Spleen (tissue), 11 donors: ENCODE results near the gene CACNA2D3. TPM values are rescaled to one million over a fixed set of nuclear protein-coding genes. Genes with fewer than 3 reads are reported as not detected.

Experiments used
- DNase-seq: peaks from one replicate; pipeline ENCODE4 v3.0.0-alpha.2; 2020
- H3K27ac ChIP-seq, 8 donors: fragments of 200-600 bp; sonication (generic) in 7 of 8; 1 replicate in 4 of 8; 2 replicates in 4 of 8; pipeline versions ENCODE4 v1.5.0 to v1.8.0; 2016 to 2021; ENCODE audit warnings: inconsistent platforms in 4 of 8, mild to moderate bottlenecking in 4 of 8, moderate library complexity in 1 of 8
- H3K27me3 ChIP-seq, 7 donors: fragments of 200-600 bp; sonication (generic) in 6 of 7; replicated peaks in 1 of 7; 1 replicate in 4 of 7; 2 replicates in 3 of 7; pipeline versions ENCODE4 v1.5.0 to v1.8.0; 2016 to 2021; ENCODE audit warnings: inconsistent platforms in 3 of 7, mild to moderate bottlenecking in 1 of 7
- H3K36me3 ChIP-seq, 6 donors: fragments of 200-600 bp; sonication (generic) in 5 of 6; 1 replicate in 4 of 6; 2 replicates in 2 of 6; pipeline versions ENCODE4 v1.5.0 to v1.8.0; 2016 to 2021; ENCODE audit warnings: inconsistent platforms in 2 of 6
- H3K4me1 ChIP-seq, 6 donors: fragments of 200-600 bp; sonication (generic) in 5 of 6; 1 replicate in 3 of 6; 2 replicates in 3 of 6; pipeline versions ENCODE4 v1.5.0 to v1.8.0; 2016 to 2021; ENCODE audit warnings: inconsistent platforms in 3 of 6
- H3K4me3 ChIP-seq, 8 donors: fragments of 200-600 bp; sonication (generic) in 7 of 8; 1 replicate in 4 of 8; 2 replicates in 4 of 8; pipeline versions ENCODE4 v1.5.0 to v1.8.0; 2016 to 2021; ENCODE audit warnings: inconsistent platforms in 4 of 8, mild to moderate bottlenecking in 4 of 8, moderate library complexity in 2 of 8
- H3K9me3 ChIP-seq, 8 donors: fragments of 200-600 bp; sonication (generic) in 7 of 8; 1 replicate in 4 of 8; 2 replicates in 4 of 8; pipeline versions ENCODE4 v1.5.0 to v1.8.0; 2016 to 2021; ENCODE audit warnings: inconsistent platforms in 4 of 8
- POLR2A ChIP-seq, 3 donors: fragments of 450-650 bp; IDR thresholded peaks; one replicate each; pipeline ENCODE4 v1.5.1; 2017; ENCODE audit warnings: antibody characterized with exemption in 3 of 3, mild to moderate bottlenecking in 1 of 3
- POLR2AphosphoS5 ChIP-seq, 3 donors: sonication (generic); formaldehyde crosslinking; IDR thresholded peaks; one replicate each; pipeline ENCODE4 v1.5.1; 2017; ENCODE audit warnings: antibody characterized with exemption in 3 of 3
- WGBS, 5 donors: extraction: QIAGEN DNeasy Blood & Tissue Kit in 3 of 5; methylation state at CpG; one replicate each; pipeline versions ENCODE4 v1.1.5 to v1.1.7; 2013 to 2018; 5-methylcytosine and 5-hydroxymethylcytosine counted together
- intact Hi-C: fragments of 100-400 bp; cut with DNase I; formaldehyde crosslinking; loops from one replicate; pipeline ENCODE4 v1.15.0; 2023; ENCODE audit warnings: low total_unique reads
- polyA plus RNA-seq, 3 donors: library from polyadenylated mRNA; stranded (reverse); fragments of 200-250 nt; gene quantifications; one replicate each; pipeline ENCODE4 v1.2.1, GENCODE V29; 2013
- total RNA-seq, 7 donors: library from RNA; depleted of rRNA in 3 of 7; stranded (reverse); fragments of >200 nt in 3 of 7; fragmentation: NEBNext Ultra II Directional in 4 of 7; extraction: Animal tissue kit (Norgen Biotek cat#: 25700) in 4 of 7; gene quantifications; one replicate each; pipeline versions ENCODE4 v1.1.0 to v1.2.1, GENCODE V29; 2016 to 2021
- TF ChIP-seq, protein P1 (sequence below), 11 experiments: fragments of 200-600 bp in 7 of 11; fragments of 450-650 bp in 4 of 11; sonication (generic) in 4 of 11; IDR thresholded peaks in 8 of 11; conservative IDR thresholded peaks in 3 of 11; 1 replicate in 7 of 11; 2 replicates in 4 of 11; pipeline versions ENCODE4 v1.4.0 to v1.8.0; 2016 to 2021; ENCODE audit warnings: antibody characterized with exemption in 11 of 11, inconsistent platforms in 4 of 11, mild to moderate bottlenecking in 1 of 11
- donor health status: healthy with polysubstance abuse.
- donor health status: DM: no; HTN: no; CAD: no; lungs with moderate emphysema.
- donor health status: DM: no; HTN: no; CAD: no.
- donor health status: Bipolar disorder and iron deficiency.
- donor health status: healthy.
- donor health status: DM: no; HTN: no; CAD: no.
- donor health status: DM: yes; HTN: yes; CAD: no.

The CACNA2D3 gene
- total and polyA plus RNA-seq, 10 donors: 0.83 to 4.9 (median 2.9) TPM

DNA sequence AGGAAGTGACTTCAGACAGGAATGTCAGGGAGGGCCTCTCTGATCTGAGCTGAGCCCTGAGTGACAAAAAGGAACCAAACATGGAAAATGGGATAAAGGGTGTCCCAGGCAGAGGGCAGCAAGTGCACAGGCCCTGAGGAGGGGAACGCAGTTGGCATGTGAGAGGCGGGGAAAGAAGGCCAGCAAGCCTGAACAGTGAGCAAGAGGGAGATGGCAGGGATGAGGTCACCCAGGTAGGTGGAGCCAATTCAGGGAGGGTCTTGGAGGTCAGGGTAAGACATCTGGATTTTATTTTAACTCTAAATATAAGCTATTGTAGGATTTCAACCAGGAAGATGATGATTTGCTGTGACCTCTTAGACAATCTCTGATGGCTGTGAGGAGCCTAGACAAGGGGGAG, 637.8 kb downstream of the CACNA2D3 start:
- Histone ChIP-seq H3K36me3 (no peaks in the 10 kb centered on the region), H3K27me3 (no peaks in the 10 kb centered on the region), H3K27ac (no peak overlapping the region), H3K4me3 (no peak overlapping the region), H3K9me3 (no peaks in the 10 kb centered on the region), H3K4me1 (no peaks in the 10 kb centered on the region)
- TF ChIP-seq POLR2A (IDR thresholded peaks at IDR 0.05) (no peak), POLR2AphosphoS5 (IDR thresholded peaks at IDR 0.05) (no peak)
- TF ChIP-seq, protein P1, sequence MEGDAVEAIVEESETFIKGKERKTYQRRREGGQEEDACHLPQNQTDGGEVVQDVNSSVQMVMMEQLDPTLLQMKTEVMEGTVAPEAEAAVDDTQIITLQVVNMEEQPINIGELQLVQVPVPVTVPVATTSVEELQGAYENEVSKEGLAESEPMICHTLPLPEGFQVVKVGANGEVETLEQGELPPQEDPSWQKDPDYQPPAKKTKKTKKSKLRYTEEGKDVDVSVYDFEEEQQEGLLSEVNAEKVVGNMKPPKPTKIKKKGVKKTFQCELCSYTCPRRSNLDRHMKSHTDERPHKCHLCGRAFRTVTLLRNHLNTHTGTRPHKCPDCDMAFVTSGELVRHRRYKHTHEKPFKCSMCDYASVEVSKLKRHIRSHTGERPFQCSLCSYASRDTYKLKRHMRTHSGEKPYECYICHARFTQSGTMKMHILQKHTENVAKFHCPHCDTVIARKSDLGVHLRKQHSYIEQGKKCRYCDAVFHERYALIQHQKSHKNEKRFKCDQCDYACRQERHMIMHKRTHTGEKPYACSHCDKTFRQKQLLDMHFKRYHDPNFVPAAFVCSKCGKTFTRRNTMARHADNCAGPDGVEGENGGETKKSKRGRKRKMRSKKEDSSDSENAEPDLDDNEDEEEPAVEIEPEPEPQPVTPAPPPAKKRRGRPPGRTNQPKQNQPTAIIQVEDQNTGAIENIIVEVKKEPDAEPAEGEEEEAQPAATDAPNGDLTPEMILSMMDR (IDR thresholded peaks at IDR 0.05 in 8 of 11, conservative IDR thresholded peaks at IDR 0.05 in 3 of 11): no peak
- intact Hi-C loops: no loop called here
- no peak for DNase-seq
- 81 to 94% (median 92%) methylated on average over 2 of the region's 2 CpGs for WGBS, 5 donors

DNA sequence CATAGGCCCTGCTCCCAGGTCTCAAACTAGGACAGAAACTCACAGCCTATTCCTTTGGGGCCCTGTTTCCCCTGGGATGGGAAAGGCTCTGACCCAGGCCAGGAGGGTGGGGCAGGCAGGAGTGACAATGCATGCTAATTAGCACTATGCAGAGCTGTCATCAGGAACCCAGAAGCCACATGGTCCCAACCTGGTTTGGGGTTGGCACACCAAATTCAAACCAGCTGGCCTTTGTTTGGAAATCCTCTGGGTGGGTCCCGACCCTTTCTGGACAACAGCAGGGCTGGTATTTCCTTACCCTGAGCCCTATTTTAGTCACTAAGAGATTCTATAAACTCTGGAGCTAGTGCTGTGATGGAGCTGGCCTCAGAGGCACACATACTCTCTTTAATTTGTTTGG, 639.3 kb downstream of the CACNA2D3 start:
- Histone ChIP-seq H3K4me1 (no peaks in the 10 kb centered on the region), H3K4me3 (no peak overlapping the region)
- intact Hi-C loops: no loop called here

DNA sequence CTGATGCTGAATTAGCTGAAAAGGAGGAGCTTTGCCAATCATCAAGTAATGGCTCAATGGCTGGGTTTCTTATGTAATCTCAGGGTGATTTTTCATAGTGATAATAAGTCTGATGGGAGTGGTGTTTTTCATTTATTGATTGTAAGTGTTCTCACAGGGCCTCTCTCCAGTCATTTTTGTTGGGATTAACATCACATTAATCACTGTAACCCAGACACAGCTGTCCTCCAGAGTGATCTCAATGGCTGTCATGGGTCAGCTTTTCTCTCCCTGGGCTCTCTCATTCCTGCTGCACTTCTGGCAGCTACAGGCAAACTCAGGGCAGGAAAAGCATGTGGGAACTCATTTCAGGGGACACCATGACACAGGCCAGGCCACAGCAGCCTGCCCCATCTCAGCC, 642.6 kb downstream of the CACNA2D3 start:
- DNase-seq: no peak
- Histone ChIP-seq H3K27ac (no peak overlapping the region), H3K9me3 (no peaks in the 10 kb centered on the region), H3K27me3 (no peaks in the 10 kb centered on the region), H3K36me3 (no peaks in the 10 kb centered on the region), H3K4me3 (no peak overlapping the region), H3K4me1 (no peaks in the 10 kb centered on the region)
- intact Hi-C loops: no loop called here
- TF ChIP-seq POLR2A (IDR thresholded peaks at IDR 0.05): no peak
- no peak for TF ChIP-seq POLR2AphosphoS5 (IDR thresholded peaks at IDR 0.05)
- TF ChIP-seq, protein P1 (IDR thresholded peaks at IDR 0.05 in 8 of 11, conservative IDR thresholded peaks at IDR 0.05 in 3 of 11): no peak

More for the DNA sequence above, 639.3 kb downstream of the CACNA2D3 start:
- Histone ChIP-seq H3K36me3 (no peaks in the 10 kb centered on the region), H3K27me3 (no peaks in the 10 kb centered on the region), H3K27ac (no peak overlapping the region), H3K9me3 (no peaks in the 10 kb centered on the region)
- no peak for DNase-seq
- 51 to 83% (median 64%) methylated on average over 1 of the region's 1 CpG for WGBS, 5 donors
- TF ChIP-seq, protein P1 (IDR thresholded peaks at IDR 0.05 in 8 of 11, conservative IDR thresholded peaks at IDR 0.05 in 3 of 11): no peak
- TF ChIP-seq POLR2AphosphoS5 (IDR thresholded peaks at IDR 0.05): no peak
- no peak for TF ChIP-seq POLR2A (IDR thresholded peaks at IDR 0.05)

DNA sequence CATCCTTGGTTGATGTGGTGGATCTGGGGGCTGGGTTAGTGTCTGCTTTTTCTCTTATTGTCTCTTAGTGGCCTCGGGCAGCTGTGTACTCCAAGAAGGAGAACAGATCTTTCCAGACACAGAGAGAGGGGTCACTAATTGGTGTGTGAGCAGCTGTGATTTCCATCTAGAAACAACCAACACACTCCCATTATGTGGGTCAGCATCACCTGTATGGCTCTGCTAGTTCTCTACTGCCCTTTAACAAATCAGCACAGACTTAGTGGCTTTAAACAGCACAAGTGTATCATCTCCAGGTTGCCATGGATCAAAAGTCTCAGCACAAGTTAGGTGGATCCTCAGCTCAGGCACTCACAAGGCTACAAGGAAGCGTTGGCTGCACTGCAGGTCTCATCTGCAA, 648.7 kb downstream of the CACNA2D3 start:
- no peak for TF ChIP-seq POLR2A (IDR thresholded peaks at IDR 0.05)
- TF ChIP-seq, protein P1 (IDR thresholded peaks at IDR 0.05 in 8 of 11, conservative IDR thresholded peaks at IDR 0.05 in 3 of 11): no peak
- no peak for TF ChIP-seq POLR2AphosphoS5 (IDR thresholded peaks at IDR 0.05)
- no peaks in the 10 kb centered on the region for H3K4me1 ChIP-seq
- H3K36me3 ChIP-seq: no peaks in the 10 kb centered on the region
- DNase-seq: no peak
- no peaks in the 10 kb centered on the region for H3K9me3 ChIP-seq
- intact Hi-C loops: no loop called here
- H3K4me3 ChIP-seq: no peak overlapping the region
- no peak overlapping the region for H3K27ac ChIP-seq
- 62 to 79% (median 69%) methylated on average over 2 of the region's 2 CpGs for WGBS, 5 donors
- no peaks in the 10 kb centered on the region for H3K27me3 ChIP-seq
